Fibroblast of the conjunctiva (primary cell): ENCODE data around the gene CYP1B1.
A peak's percentile ranks its signal among the peaks of the same experiment; 100 is the strongest.
"Not testable (repeated sequence)": the region's sequence is repeated elsewhere in the genome, so short reads cannot be mapped to it uniquely, and the experiment has no call there.

Experiments
- DNase-seq: peaks from one replicate; pipeline ENCODE4 v3.0.0-alpha.2; 2010; ENCODE audit warnings: low read depth

The CYP1B1 gene

DNA sequence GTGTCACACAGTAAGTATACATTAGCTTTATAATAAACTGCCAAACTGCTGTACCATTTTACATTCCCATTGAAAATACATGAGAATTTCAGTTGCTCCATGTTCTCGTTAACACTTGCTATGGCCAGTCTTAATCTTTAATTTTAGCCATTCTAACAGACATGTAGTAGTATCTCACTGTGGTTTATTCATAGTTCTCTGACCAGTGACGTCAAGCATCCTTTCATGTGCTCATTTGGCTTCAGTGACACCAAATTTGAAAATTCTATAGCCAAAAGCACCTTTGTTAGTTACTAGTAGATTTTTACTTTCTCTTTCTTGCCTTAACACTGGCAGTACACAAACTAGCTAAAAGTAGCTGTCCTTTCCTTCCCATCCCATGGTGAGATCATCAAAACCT lies 43.0 kb downstream of the CYP1B1 start:
- no peak for DNase-seq

- peak; percentile 61 for DNase-seq
These were observed 45.2 kb downstream of the CYP1B1 start for GRCh38 chr2:38030635-38031355.

- no peak for DNase-seq
These were observed 46.4 kb downstream of the CYP1B1 start for GRCh38 chr2:38029512-38029911.

DNA sequence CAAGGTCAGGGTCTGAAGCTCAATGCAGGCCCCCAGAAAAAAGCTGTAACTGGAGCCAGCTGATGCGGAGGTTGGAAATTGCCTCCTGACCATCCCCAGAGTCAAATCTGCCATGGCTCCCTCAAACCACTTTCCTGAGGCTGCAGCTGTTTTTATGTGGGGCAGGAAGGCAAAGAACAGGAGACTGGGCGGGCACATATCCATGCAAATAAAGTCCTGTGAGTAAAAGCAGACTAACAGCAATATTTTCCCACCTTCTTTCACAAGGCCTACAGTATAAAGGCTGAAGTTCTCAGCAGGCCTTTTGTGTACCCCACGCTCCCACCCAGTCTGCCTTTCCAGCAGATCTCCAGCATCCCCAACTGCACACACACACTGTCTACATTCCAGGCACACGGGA lies 47.1 kb downstream of the CYP1B1 start:
- DNase-seq, result no peak

DNA sequence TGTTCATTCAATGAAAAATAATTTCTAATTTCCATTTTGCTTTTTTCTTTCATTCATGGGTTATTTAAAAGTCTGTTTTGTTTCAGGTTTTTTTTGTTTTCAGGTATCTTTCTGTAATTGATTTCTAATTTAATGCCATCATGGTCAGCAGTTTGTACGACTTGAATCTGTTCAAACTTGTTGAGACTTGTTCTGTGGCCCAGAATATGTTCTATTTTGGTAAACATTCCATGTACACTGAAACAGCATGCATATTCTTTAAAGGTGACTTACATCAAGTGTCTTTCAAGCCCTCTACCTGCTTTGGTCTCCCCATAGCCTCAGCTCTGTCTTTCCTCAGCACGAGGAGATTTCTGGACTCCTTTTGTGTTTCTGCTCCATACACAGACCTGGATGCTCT lies 49.1 kb downstream of the CYP1B1 start:
- DNase-seq, result no peak

DNA sequence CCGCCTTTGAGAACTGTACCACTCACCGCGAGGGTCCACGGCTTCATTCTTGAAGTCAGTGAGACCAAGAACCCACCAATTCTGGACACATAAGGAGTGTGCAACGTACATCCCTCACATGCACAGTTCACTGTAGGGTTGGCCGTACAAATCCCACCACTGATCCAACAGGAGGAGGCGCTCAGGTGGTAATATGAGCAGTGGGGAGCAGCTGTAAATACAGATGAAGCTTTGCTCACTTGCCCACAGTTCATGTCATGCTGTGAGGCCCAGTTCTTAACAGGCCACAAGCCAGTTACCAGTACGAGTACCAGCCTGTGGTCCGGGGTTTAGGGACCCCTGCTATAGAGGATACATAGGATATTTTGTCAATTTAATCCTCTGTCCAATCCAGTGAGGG lies 54.4 kb downstream of the CYP1B1 start:
- DNase-seq, result no peak

GRCh38 chr2:38020359-38021069 lies 55.4 kb downstream of the CYP1B1 start:
- DNase-seq, result not testable (repeated sequence)

GRCh38 chr2:38017836-38018235 lies 58.1 kb downstream of the CYP1B1 start:
- DNase-seq, result no peak
